ENCODE results near the gene NRDC.

DNA sequence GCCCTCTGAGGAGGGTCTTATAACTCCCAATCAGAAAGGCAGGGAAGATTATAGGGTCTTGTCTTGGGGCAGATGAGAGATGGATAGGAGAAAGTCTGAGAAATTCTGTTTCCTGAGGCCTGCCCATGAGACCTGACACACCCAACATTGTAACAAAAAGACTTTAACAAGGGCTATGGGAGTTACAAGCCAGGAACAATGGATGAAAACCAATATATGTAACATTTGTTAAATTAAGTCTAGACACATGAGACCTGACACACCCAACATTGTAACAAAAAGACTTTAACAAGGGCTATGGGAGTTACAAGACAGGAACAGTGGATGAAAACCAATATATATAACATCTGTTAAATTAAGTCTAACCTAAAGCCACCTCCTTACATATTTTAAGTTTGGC lies 21.8 kb downstream of the NRDC start:
- no peak for TF ChIP-seq GATA2 (IDR thresholded peaks at IDR 0.05; ENCODE audit: low read depth, low read length)
- TF ChIP-seq GATA3 (IDR thresholded peaks at IDR 0.05; ENCODE audit: low read depth, low read length): no peak
